G401.6 (cell line): ENCODE measurements around the gene ARID1A.
A peak's percentile ranks its signal among the peaks of the same experiment; 100 is the strongest.

Experiments
- FAIRE-seq: peaks from 2 replicates; lab custom pipeline; 2012; peaks lifted over from hg19 to GRCh38; lab: Jason Lieb, UNC

Gene ARID1A

GRCh38 chr1:26761217-26761616 lies 65.4 kb downstream of the ARID1A start:
- no peak for FAIRE-seq

DNA sequence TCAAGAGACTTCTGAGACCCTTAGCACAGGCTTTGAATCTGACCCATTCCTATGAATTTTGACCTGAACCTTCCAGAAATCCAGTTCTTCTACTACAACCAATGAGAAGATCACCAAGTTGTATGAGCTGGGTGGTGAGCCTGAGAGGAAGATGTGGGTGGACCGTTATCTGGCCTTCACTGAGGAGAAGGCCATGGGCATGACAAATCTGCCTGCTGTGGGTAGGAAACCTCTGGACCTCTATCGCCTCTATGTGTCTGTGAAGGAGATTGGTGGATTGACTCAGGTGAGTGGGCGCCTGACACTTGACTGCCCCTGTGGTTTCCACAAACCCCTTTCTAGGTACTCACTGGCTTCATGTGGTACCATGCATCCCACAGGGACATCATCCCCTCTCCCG lies 71.9 kb downstream of the ARID1A start:
- no peak for FAIRE-seq

DNA sequence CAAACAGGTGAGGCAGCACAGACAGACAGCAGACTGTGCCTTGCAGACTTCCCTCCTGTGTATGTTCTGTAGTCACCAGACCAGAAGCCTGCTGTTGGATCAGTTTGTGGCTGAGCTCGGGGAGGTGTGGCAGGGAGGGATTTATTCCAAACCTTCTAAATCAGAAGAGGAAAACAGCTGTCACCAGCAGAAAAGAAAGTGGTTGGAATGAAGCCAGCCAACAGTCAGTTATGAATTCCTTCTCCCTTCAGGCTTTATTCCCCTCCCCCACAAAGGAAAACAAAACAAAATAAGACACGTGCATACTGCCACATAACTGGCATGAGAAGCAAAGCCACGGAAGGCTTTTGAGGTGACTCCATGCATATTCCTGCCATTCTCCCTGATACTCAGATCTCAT lies 72.9 kb downstream of the ARID1A start:
- FAIRE-seq, result no peak

DNA sequence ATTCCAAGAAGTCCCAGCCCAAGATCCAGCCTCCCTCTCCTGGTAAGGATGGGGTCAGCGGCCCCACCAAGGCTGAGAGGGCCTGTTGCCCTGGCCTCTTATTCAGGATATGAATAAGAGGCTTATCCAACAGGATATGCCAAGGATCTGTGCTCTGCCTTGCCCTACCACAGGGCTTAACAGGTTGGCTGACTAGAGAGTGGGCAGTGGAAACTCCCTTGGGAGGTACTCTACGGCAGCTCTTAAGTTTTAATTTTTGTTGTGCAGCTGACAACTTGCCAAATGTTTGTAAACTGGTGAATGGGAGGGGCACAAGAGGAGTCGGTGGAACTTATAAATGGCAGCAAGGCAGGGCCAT lies 75.4 kb downstream of the ARID1A start:
- FAIRE-seq, result no peak

DNA sequence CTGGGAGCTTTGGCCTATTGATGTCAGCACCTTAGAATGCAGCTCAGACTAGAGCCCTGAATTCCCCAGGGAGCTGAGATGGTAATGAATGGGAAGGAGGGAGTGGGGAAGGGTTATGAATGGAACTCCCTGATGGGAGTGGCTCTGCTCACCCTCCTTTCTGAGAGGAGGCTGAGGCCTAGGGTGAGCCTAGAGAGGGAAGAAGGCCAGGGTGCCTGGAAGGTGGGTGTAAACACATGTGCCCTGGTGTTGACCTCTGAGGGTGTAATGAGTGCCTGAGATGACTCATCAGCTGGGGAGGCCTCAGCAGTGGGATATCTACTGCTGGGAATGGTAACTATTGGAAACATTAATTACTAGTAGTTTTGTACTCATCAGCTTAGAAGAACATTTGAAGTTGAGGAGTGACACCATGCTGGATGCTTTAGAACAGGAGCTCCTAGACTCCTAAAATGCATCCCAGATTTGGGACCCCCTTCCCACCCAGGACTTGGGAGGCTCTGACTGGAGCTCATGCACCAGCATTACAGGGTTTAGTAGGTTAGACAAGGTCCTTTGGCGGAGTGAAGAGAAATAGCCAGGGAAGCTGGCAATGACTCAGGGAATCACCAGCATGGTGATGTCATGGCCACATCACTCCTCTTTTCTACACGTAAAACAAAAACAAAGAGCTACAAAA lies 76.0 kb downstream of the ARID1A start:
- no peak for FAIRE-seq

- FAIRE-seq, result no peak
Measured at GRCh38 chr1:26772687-26773086, 76.9 kb downstream of the ARID1A start.

- no peak for FAIRE-seq
Measured at GRCh38 chr1:26774462-26774861, 78.6 kb downstream of the ARID1A start.

DNA sequence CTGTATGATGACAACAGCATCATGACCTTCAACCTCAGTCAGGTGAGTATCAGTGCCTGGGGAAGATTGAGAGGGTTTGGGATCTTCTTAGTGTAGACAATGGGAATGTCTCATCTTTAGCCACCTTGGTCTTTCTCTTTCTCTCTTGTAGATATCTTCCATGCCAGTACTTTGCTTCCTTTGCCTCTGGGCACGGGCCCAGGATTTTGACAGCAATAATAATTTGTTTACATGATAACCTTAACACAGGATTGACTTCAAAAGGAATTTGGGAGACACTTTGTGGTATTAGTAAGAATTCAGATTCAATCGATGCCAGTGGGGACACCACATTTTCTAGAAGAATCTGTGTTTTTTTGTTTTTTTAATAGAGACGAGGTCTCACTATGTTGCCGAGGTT lies 79.9 kb downstream of the ARID1A start:
- no peak for FAIRE-seq

- FAIRE-seq, result no peak
Measured at GRCh38 chr1:26779098-26779668, 83.4 kb downstream of the ARID1A start.

- no peak for FAIRE-seq
Measured at GRCh38 chr1:26780344-26780957, 84.6 kb downstream of the ARID1A start.

DNA sequence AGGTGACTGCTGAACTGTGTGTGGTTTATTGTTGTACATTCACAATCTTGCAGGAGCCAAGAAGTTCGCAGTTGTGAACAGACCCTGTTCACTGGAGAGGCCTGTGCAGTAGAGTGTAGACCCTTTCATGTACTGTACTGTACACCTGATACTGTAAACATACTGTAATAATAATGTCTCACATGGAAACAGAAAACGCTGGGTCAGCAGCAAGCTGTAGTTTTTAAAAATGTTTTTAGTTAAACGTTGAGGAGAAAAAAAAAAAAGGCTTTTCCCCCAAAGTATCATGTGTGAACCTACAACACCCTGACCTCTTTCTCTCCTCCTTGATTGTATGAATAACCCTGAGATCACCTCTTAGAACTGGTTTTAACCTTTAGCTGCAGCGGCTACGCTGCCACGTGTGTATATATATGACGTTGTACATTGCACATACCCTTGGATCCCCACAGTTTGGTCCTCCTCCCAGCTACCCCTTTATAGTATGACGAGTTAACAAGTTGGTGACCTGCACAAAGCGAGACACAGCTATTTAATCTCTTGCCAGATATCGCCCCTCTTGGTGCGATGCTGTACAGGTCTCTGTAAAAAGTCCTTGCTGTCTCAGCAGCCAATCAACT lies 85.5 kb downstream of the ARID1A start:
- FAIRE-seq, result no peak

DNA sequence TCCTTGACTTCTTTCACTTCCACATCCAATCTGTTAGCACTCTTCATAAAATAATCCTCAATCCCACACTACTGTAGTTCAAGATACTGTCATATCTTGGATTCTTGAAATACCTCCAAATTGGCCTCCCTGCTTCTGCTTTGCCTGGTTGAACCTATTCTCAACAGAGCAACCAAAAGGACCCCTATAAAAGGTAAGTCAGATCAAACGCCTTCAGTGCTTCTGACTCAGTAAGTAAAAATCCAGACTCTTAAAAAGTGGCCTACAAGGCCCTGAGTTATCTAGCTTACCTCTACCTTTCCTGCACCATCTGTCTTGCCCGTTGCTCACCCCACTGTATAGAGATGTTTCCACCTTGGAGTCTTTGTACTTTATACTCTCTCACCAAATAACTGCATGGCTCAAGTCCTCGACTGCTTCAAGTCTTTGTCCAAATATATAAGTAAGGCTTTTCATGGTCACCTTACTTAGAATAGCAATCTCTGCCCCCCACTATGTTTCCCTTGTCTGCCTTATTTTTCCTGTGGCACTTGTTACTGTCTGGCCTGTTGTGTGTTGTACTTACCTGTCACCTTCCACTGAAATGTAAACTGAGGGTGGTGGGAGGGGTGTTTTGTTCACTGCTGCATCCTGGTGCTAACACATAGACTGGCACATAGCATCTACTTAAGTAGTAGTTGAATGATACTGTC lies 86.9 kb downstream of the ARID1A start:
- no peak for FAIRE-seq

- FAIRE-seq, result no peak
Measured at GRCh38 chr1:26783646-26784022, 87.8 kb downstream of the ARID1A start.

DNA sequence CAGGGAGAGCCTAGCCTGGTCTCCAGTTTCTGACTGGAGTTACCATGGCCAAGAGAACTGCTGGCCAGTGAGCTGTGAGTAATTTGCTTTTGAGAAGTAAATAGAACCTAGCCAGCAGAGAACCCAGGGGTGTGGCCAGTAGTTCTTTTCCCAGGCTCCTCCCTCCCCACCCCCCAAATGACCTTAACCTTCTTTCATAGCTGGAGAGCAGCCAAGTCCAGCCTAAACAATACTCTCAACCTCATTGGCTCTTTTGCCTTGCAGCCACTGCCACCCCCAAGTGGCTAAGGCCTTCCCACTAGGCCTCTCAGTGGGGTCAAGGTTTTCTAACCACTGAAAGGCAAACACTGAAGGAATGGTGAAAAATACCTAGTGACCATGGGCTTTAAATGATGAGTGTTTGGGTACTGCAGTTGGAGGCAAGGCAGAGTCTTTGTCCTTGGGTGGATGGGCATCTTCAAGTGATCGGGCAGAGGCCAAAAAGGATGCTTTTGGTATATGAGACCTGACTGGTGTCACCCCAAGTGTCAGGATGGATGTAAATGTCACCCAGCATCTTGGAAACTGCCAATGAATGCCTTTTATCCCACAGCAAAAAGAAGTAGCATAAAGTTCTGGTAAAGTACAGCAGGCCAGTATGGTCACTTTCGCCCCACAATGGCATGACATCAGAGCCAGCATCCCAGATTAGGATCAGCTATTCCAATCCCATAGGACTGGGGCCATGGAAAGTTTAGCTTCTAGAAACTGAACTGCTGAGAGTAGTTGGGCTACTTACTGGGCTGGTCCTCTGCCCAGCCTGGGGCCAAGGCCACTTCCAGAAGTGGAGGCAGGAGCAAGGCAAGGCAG lies 88.4 kb downstream of the ARID1A start:
- no peak for FAIRE-seq

GRCh38 chr1:26784886-26785285 lies 89.1 kb downstream of the ARID1A start:
- no peak for FAIRE-seq

- no peak for FAIRE-seq
Measured at GRCh38 chr1:26785611-26786436, 90.0 kb downstream of the ARID1A start.

DNA sequence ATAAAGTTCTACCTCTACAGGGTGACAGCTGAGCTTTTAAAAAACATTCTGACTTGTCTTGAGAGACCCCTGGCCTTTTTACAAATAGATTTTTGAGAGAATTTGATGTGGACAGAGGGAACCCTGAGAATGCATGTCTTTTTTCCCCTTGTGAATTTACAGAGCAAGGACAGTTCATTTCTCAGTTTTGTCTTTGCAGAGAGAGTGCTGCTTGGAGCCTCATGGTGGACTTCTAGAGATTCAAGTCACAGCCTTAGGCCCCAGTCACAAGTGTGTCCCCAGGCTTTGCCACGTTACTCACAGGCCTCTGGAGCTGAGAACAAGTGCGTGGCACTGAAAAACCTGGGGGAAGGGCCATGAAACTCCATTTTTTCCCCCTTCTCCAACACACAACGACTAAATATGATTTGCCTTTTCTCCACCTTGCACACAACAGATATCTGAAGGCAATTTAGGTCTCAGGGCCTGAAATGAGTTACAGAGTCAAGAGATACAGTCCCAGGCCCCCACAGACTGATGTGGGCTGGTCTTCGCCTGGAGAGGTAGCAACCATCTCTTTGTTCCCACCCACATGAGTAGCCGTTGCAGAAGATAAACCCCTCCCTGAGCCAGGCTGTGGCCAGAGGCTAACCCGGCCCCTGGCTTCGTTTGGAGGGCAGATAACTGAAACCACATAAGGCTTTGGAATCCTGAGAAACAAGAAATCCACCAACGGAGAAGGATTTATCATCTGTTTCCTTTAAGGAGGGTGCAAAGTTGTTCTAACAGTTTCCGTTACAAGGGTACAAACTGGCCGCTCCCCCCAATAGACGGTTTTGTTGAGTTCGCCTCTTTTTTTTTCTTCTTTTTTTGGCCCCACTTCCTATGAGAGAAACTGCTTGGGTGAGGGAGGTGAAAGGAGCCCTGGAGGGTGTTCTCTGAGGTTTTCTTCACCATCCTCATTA lies 90.9 kb downstream of the ARID1A start:
- FAIRE-seq, result peak; percentile 93

DNA sequence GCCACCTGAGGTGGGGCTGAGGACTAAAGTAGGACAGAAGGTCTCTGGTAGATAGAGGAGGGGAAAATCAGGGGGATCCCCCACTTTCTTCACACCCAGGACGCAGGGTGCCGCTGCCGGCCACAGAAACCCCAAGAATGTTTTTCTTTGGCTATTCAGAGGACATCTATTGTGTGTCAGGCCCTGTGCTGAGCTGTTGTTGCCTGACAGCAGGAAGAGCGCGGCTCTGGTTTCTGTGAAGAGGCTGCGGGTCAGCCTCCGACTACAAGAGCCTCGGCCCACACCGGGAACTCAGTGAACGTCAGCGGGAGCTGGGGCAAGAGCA lies 91.5 kb downstream of the ARID1A start:
- FAIRE-seq, result no peak

GRCh38 chr1:26787706-26788514 lies 92.1 kb downstream of the ARID1A start, which contains the start of gene PIGV:
TSS of gene PIGV (plus strand) at chr1:26787950. CDS start at chr1:26790816, 2,866 bp downstream.
- FAIRE-seq, result no peak
